HCT116 (cell line): Measurements from ENCODE around the gene CELF2. TPM values are rescaled to one million over a fixed set of nuclear protein-coding genes. Genes with fewer than 3 reads are reported as not detected.

Experiments
- ATAC-seq: fragments of 200-7000 bp; cut with Tn5 transposase; 2 replicates; pipeline ENCODE4 v1.9.1; 2020; ENCODE audit warnings: mild to moderate bottlenecking, moderate library complexity
- BruUV-seq: library from RNA; stranded (reverse); fragments of 400-500 nt; replicated peaks from 2 replicates; lab custom pipeline; 2021; lab: Mats Ljungman, UMichigan
- CTCF ChIA-PET: fragments of 300-600 bp; sonication (Branson Sonifier 250); formaldehyde crosslinking; loops from one replicate; lab custom pipeline; 2021; ENCODE audit warnings: antibody characterized with exemption; lab: Charles Lee
- POLR2A ChIA-PET: fragments of 300-600, 350-600 bp; sonication (Branson Sonifier 250); formaldehyde crosslinking; loops from one replicate; lab custom pipeline; 2021; ENCODE audit warnings: antibody characterized with exemption; lab: Charles Lee
- RAD21 ChIA-PET, 2 experiments: fragments of 300-600 bp; sonication (Branson Sonifier 250); formaldehyde crosslinking; loops; one replicate each; lab custom pipeline; 2023; ENCODE audit warnings: low total read pairs in 2 of 2; ENCODE audit not compliant: uncharacterized antibody in 2 of 2, unreplicated experiment in 2 of 2, low non-redundant PET in 1 of 2; lab: Charles Lee
- DNase-seq: peaks from one replicate; pipeline ENCODE4 v3.0.0-alpha.2; 2010; ENCODE audit warnings: low read depth, low spot score
- H2AFZ ChIP-seq: fragments of 200-600 bp; shearing (Covaris generic), sonication (generic); 2 replicates; pipeline ENCODE4 v1.6.1; 2017; ENCODE audit warnings: low read depth, mixed run types, mixed read lengths, antibody characterized with exemption, low read length; ENCODE audit not compliant: poor library complexity, severe bottlenecking
- H3K27ac ChIP-seq: 2 replicates; pipeline ENCODE4 v1.5.1; 2012; ENCODE audit warnings: low read depth, low read length
- H3K27me3 ChIP-seq: fragments of 200-600 bp; sonication (generic); 2 replicates; pipeline ENCODE4 v1.6.1; 2016; ENCODE audit warnings: mixed run types, low read length, mixed read lengths; ENCODE audit not compliant: insufficient read depth
- H3K36me3 ChIP-seq, 2 experiments: fragments of 200-500 bp in 1 of 2; fragments of 200-600 bp in 1 of 2; sonication (Bioruptor generic) in 1 of 2; sonication (generic) in 1 of 2; 2 replicates each; pipeline versions ENCODE4 v1.5.1 to v1.6.1; 2014 to 2016; ENCODE audit warnings: low read length in 2 of 2, inconsistent platforms in 1 of 2, mixed read lengths in 1 of 2, mixed run types in 1 of 2; ENCODE audit not compliant: insufficient read depth in 2 of 2, control insufficient read depth in 1 of 2
- H3K4me1 ChIP-seq, 2 experiments: fragments of 200-600 bp in 1 of 2; sonication (generic) in 1 of 2; 2 replicates each; pipeline versions ENCODE4 v1.5.1 to v1.6.1; 2012 to 2017; ENCODE audit warnings: low read length in 2 of 2, inconsistent platforms in 1 of 2, mild to moderate bottlenecking in 1 of 2, mixed read lengths in 1 of 2, mixed run types in 1 of 2, moderate library complexity in 1 of 2; ENCODE audit not compliant: insufficient read depth in 2 of 2, control insufficient read depth in 1 of 2
- H3K4me2 ChIP-seq: fragments of 200-600 bp; sonication (generic); 2 replicates; pipeline ENCODE4 v1.6.1; 2017; ENCODE audit warnings: mixed run types, low read length, mixed read lengths
- H3K4me3 ChIP-seq, 2 experiments: fragments of 200-600 bp in 1 of 2; sonication (generic) in 1 of 2; replicated peaks in 1 of 2; 2 replicates each; pipeline ENCODE4 v1.5.1; 2011 to 2016; ENCODE audit warnings: low read length in 2 of 2, control low read depth in 1 of 2, low read depth in 1 of 2, mild to moderate bottlenecking in 1 of 2, mixed read lengths in 1 of 2, mixed run types in 1 of 2
- H3K79me2 ChIP-seq: fragments of 200-600 bp; sonication (generic); 2 replicates; pipeline ENCODE4 v1.6.1; 2017; ENCODE audit warnings: mild to moderate bottlenecking, mixed run types, low read length, moderate library complexity, mixed read lengths; ENCODE audit not compliant: insufficient read depth
- H3K9ac ChIP-seq: fragments of 200-600 bp; sonication (generic); 2 replicates; pipeline ENCODE4 v1.6.1; 2016; ENCODE audit warnings: low read length, mixed read lengths
- H3K9me2 ChIP-seq: fragments of 200-600 bp; sonication (generic), shearing (Covaris generic); 2 replicates; pipeline ENCODE4 v1.6.1; 2017; ENCODE audit warnings: mixed run types, mild to moderate bottlenecking, moderate library complexity; ENCODE audit not compliant: insufficient read depth
- H3K9me3 ChIP-seq, 2 experiments: fragments of 200-500 bp in 1 of 2; fragments of 200-600 bp in 1 of 2; sonication (Bioruptor generic) in 1 of 2; sonication (generic) in 1 of 2; 2 replicates each; pipeline ENCODE4 v1.6.1; 2014 to 2017; ENCODE audit warnings: low read length in 2 of 2, mixed read lengths in 2 of 2, inconsistent platforms in 1 of 2, low read depth in 1 of 2, mild to moderate bottlenecking in 1 of 2, mixed run types in 1 of 2, moderate library complexity in 1 of 2; ENCODE audit not compliant: control insufficient read depth in 1 of 2, insufficient read depth in 1 of 2
- H4K20me1 ChIP-seq: fragments of 200-600 bp; sonication (generic), shearing (Covaris generic); 2 replicates; pipeline ENCODE4 v1.6.1; 2017; ENCODE audit warnings: mixed run types, mild to moderate bottlenecking, moderate library complexity; ENCODE audit not compliant: insufficient read depth
- CTCF ChIP-seq, 3 experiments: fragments of 200-600 bp in 1 of 3; sonication (generic) in 1 of 3; IDR thresholded peaks in 2 of 3; conservative IDR thresholded peaks in 1 of 3; 2 replicates each; pipeline ENCODE4 v1.5.1; 2012 to 2017; ENCODE audit warnings: low read depth in 2 of 3, low read length in 2 of 3, antibody characterized with exemption in 1 of 3, borderline replicate concordance in 1 of 3, control low read depth in 1 of 3, mild to moderate bottlenecking in 1 of 3, mixed read lengths in 1 of 3, mixed run types in 1 of 3, moderate library complexity in 1 of 3; ENCODE audit not compliant: insufficient read depth in 1 of 3
- EGR1 ChIP-seq: IDR thresholded peaks from 2 replicates; pipeline ENCODE4 v1.6.1; 2012; ENCODE audit warnings: low read depth
- ELF1 ChIP-seq: IDR thresholded peaks from 2 replicates; pipeline ENCODE4 v1.6.1; 2012; ENCODE audit warnings: low read depth, borderline replicate concordance
- MAX ChIP-seq: IDR thresholded peaks from 2 replicates; pipeline ENCODE4 v1.6.1; 2012
- SP1 ChIP-seq: IDR thresholded peaks from 2 replicates; pipeline ENCODE4 v1.6.1; 2012; ENCODE audit warnings: low read depth
- TCF7L2 ChIP-seq: IDR thresholded peaks from 2 replicates; pipeline ENCODE4 v1.7.0; 2011; ENCODE audit warnings: borderline replicate concordance, inconsistent platforms; ENCODE audit not compliant: insufficient read depth, insufficient read length; ENCODE audit errors: extremely low read depth
- ZBTB33 ChIP-seq: IDR thresholded peaks from 2 replicates; pipeline ENCODE4 v1.6.1; 2011; ENCODE audit warnings: mild to moderate bottlenecking, low read length, moderate library complexity; ENCODE audit not compliant: insufficient replicate concordance; ENCODE audit errors: extremely low read depth
- ZFX ChIP-seq: fragments of 450-650 bp; IDR thresholded peaks from 2 replicates; pipeline ENCODE4 v1.6.1; 2017
- intact Hi-C: fragments of 100-400 bp; cut with micrococcal nuclease; formaldehyde crosslinking; loops from 2 replicates; pipeline ENCODE4 v1.10.0; 2022
- total RNA-seq: library from RNA; stranded (reverse); gene quantifications from one replicate; pipeline ENCODE4 v1.2.1, GENCODE V29; 2021; ENCODE audit not compliant: unreplicated experiment

Gene CELF2
- total RNA-seq, 1 experiment from 2014 or later, result 0.66 TPM

GRCh38 chr10:11285171-11285570, 267.5 kb downstream of the CELF2 start:
- H3K79me2 ChIP-seq, result no peaks in the 10 kb centered on the region
- no peaks in the 10 kb centered on the region for H3K4me1 ChIP-seq
- H3K9me3 ChIP-seq, result no peaks in the 10 kb centered on the region
- no TSS peak for BruUV-seq
- ATAC-seq, result peak; percentile 67
- no peaks in the 10 kb centered on the region for H3K9me2 ChIP-seq
- no peak overlapping the region for H3K9ac ChIP-seq
- RAD21 ChIA-PET, result no interaction called here
- H4K20me1 ChIP-seq, result no peaks in the 10 kb centered on the region
- DNase-seq, result no peak
- CTCF ChIA-PET, result no interaction called here
- H3K27ac ChIP-seq, result no peak overlapping the region
- intact Hi-C loops, result loop anchor here (2.0 kb wide), 1 partner anchor 62 kb away; no protein-coding TSS in a partner anchor
- H3K4me3 ChIP-seq, result no peak overlapping the region
- POLR2A ChIA-PET, result no interaction called here
- no peak overlapping the region for H3K4me2 ChIP-seq
- H2AFZ ChIP-seq, result no peak overlapping the region
- H3K36me3 ChIP-seq, result no peaks in the 10 kb centered on the region
- H3K27me3 ChIP-seq, result no peaks in the 10 kb centered on the region
- no peak for TF ChIP-seq MAX
- TF ChIP-seq EGR1, result no peak
- TF ChIP-seq ZBTB33, result no peak
- no peak for TF ChIP-seq ZFX
- TF ChIP-seq ELF1, result no peak
- no peak for TF ChIP-seq SP1
- TF ChIP-seq CTCF (IDR thresholded peaks at IDR 0.05 in 2 of 3, conservative IDR thresholded peaks at IDR 0.05 in 1 of 3; ENCODE audit: borderline replicate concordance in 1 of 3, insufficient read depth in 1 of 3, low read depth in 2 of 3, low read length in 2 of 3), result peak in 1 of 3 experiments; percentile 20; a peak in 1 of 6 replicates
- TF ChIP-seq TCF7L2, result no peak
- TF ChIP-seq, all 23 proteins: peak for 1
